Vagina (tissue), 2 donors: ENCODE results near the gene ANKRD22. TPM values are rescaled to one million over a fixed set of nuclear protein-coding genes. Genes with fewer than 3 reads are reported as not detected.

Experiments used
- DNase-seq, 2 donors: peaks; one replicate each; pipeline ENCODE4 v3.0.0-alpha.2; 2017; ENCODE audit errors: extremely low spot score in 2 of 2
- H3K27ac ChIP-seq: fragments of 200-600 bp; sonication (generic); one replicate; pipeline ENCODE4 v1.5.1; 2019
- H3K27me3 ChIP-seq: fragments of 200-600 bp; sonication (generic); one replicate; pipeline ENCODE4 v1.5.1; 2019
- H3K36me3 ChIP-seq, 2 donors: fragments of 200-600 bp; sonication (generic); one replicate each; pipeline ENCODE4 v1.5.1; 2017 to 2019
- H3K4me1 ChIP-seq: fragments of 200-600 bp; sonication (generic); one replicate; pipeline ENCODE4 v1.5.1; 2019
- H3K4me3 ChIP-seq, 2 donors: fragments of 200-600 bp; sonication (generic); 1 replicate in 1 of 2; 2 replicates in 1 of 2; pipeline ENCODE4 v1.5.1; 2016 to 2019
- H3K9me3 ChIP-seq: fragments of 200-600 bp; sonication (generic); one replicate; pipeline ENCODE4 v1.5.1; 2019
- POLR2A ChIP-seq, 2 donors: fragments of 450-650 bp; IDR thresholded peaks; one replicate each; pipeline ENCODE4 v1.6.1; 2017; ENCODE audit warnings: antibody characterized with exemption in 2 of 2, mild to moderate bottlenecking in 2 of 2, moderate library complexity in 2 of 2
- POLR2AphosphoS5 ChIP-seq, 2 donors: sonication (generic); formaldehyde crosslinking; IDR thresholded peaks; one replicate each; pipeline ENCODE4 v1.9.0; 2017; ENCODE audit warnings: antibody characterized with exemption in 2 of 2, mild to moderate bottlenecking in 2 of 2, low read depth in 1 of 2; ENCODE audit not compliant: insufficient read depth in 1 of 2
- intact Hi-C: fragments of 100-400 bp; cut with DNase I; formaldehyde crosslinking; loops from one replicate; pipeline ENCODE4 v1.15.1; 2023
- total RNA-seq: library from RNA; depleted of rRNA; stranded (reverse); fragments of >200 nt; gene quantifications from one replicate; pipeline ENCODE4 v1.2.3, GENCODE V29; 2016
- TF ChIP-seq, protein P1 (sequence below), 3 experiments: fragments of 450-650 bp in 2 of 3; fragments of 200-600 bp in 1 of 3; sonication (generic) in 1 of 3; IDR thresholded peaks; one replicate each; pipeline ENCODE4 v1.5.1; 2017 to 2019; ENCODE audit warnings: antibody characterized with exemption in 3 of 3, mild to moderate bottlenecking in 2 of 3, moderate library complexity in 2 of 3

The ANKRD22 gene
- total RNA-seq, 1 donor from 2014 or later, result 4.4 TPM

DNA sequence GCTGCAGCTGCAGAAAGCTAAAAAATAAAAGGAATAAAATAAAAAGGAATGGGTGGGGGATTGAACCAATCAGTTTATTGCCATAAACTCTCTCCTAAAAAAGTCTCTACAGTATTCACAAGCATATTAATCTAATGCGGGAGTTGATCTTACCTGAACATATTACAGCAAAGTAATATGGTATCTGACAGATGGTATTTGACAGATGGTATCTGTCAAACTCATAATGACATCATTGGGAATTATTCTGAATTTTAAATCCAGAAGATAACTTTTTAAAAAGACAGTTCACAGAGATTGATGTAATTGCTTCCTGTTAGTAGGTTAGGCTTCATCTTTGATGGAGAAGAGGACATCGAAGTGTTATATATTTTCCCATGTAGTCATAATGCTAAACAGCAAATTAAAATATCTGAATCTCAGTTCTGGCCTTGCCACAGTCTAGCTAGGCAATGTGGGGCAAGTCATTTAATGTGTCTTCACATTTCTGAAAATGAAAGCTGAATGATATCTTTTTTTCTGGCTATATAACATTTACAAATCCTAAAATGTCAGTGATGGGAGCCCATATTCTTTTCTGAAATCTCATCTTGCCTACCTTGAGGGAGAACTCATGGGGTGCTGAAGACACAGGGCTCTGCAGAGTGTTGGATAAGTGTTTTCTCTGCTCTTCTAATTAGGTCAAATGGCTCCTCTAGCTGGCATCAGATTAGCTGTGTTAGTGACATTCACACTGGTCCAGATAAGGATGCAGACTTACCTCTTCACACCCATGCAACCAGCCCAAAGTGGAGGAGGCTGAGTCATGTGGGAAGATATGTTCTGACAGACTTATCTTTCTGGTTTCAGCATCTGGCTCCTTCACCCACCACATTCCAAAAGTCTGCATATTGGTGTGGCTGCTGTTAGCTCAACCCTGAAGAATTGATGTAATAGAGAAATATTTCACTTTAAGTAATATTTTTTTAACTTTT is 51.2 kb downstream of the ANKRD22 start:
- H3K4me3 ChIP-seq, result no peak overlapping the region
- no peaks in the 10 kb centered on the region for H3K36me3 ChIP-seq
- no peak for TF ChIP-seq POLR2AphosphoS5 (IDR thresholded peaks at IDR 0.05; ENCODE audit: insufficient read depth in 1 of 2, low read depth in 1 of 2)
- no peaks in the 10 kb centered on the region for H3K4me1 ChIP-seq
- H3K27ac ChIP-seq, result no peak overlapping the region
- no peaks in the 10 kb centered on the region for H3K27me3 ChIP-seq
- H3K9me3 ChIP-seq, result no peaks in the 10 kb centered on the region
- intact Hi-C loops, result no loop called here
- no peak for DNase-seq

DNA sequence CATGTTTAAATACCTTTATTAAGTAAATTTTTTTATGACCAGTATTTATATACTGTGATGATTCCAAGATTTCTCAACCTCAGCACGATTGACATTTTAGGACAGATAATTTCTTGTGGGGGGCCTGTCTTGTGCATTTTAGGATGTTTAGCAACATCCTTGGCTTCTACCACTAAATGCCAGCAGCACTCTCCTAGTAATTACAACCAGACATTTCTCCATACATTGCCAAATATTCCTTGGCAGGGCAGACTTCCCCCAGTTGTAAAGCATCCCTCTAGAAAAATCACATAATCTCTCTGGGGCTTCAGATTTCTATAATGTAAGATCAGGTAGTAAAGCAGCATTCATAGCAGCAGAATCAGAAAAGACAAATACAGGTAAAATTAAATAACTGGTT is 56.9 kb downstream of the ANKRD22 start:
- TF ChIP-seq, protein P1, sequence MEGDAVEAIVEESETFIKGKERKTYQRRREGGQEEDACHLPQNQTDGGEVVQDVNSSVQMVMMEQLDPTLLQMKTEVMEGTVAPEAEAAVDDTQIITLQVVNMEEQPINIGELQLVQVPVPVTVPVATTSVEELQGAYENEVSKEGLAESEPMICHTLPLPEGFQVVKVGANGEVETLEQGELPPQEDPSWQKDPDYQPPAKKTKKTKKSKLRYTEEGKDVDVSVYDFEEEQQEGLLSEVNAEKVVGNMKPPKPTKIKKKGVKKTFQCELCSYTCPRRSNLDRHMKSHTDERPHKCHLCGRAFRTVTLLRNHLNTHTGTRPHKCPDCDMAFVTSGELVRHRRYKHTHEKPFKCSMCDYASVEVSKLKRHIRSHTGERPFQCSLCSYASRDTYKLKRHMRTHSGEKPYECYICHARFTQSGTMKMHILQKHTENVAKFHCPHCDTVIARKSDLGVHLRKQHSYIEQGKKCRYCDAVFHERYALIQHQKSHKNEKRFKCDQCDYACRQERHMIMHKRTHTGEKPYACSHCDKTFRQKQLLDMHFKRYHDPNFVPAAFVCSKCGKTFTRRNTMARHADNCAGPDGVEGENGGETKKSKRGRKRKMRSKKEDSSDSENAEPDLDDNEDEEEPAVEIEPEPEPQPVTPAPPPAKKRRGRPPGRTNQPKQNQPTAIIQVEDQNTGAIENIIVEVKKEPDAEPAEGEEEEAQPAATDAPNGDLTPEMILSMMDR (IDR thresholded peaks at IDR 0.05), result no peak
- no peak for TF ChIP-seq POLR2A (IDR thresholded peaks at IDR 0.05)
- TF ChIP-seq POLR2AphosphoS5 (IDR thresholded peaks at IDR 0.05; ENCODE audit: insufficient read depth in 1 of 2, low read depth in 1 of 2), result no peak
- no peak overlapping the region for H3K4me3 ChIP-seq
- intact Hi-C loops, result no loop called here
- H3K27ac ChIP-seq, result no peak overlapping the region
- no peaks in the 10 kb centered on the region for H3K27me3 ChIP-seq
- H3K9me3 ChIP-seq, result no peaks in the 10 kb centered on the region
- no peak for DNase-seq
- H3K36me3 ChIP-seq, result no peaks in the 10 kb centered on the region
- H3K4me1 ChIP-seq, result no peaks in the 10 kb centered on the region

DNA sequence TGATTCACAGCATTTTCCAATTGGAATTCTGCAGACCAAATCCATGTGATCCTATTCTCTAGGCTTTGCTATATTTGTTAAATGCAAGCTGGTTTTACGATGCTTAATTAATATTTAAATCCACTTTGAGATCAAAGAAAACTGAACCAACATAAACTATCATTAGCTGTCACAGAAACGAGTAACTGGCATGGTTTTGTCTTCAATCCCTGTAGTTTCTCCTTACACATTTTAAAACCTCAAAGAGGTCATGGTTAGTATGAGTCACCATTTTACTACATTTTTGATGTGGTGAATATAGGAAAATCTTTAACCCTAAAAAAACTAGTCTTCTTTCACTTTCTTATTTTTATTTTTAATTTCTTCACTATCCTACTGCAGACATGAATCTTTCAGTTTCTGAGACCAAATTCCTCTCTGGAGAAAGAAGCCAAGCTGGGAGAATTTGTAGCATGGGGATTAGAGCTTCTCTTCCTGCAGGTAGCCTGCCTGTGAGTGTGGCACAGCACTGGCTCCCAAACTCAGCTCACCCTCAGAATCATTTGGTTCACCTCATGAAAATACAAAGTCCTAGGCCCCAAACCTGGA is 57.8 kb downstream of the ANKRD22 start:
- no peak overlapping the region for H3K4me3 ChIP-seq
- no peaks in the 10 kb centered on the region for H3K27me3 ChIP-seq
- intact Hi-C loops, result no loop called here
- H3K4me1 ChIP-seq, result no peaks in the 10 kb centered on the region
- TF ChIP-seq, protein P1 (IDR thresholded peaks at IDR 0.05), result no peak
- TF ChIP-seq POLR2AphosphoS5 (IDR thresholded peaks at IDR 0.05; ENCODE audit: insufficient read depth in 1 of 2, low read depth in 1 of 2), result no peak
- no peak for TF ChIP-seq POLR2A (IDR thresholded peaks at IDR 0.05)
- no peaks in the 10 kb centered on the region for H3K9me3 ChIP-seq
- H3K27ac ChIP-seq, result no peak overlapping the region
- DNase-seq, result no peak
- no peaks in the 10 kb centered on the region for H3K36me3 ChIP-seq

DNA sequence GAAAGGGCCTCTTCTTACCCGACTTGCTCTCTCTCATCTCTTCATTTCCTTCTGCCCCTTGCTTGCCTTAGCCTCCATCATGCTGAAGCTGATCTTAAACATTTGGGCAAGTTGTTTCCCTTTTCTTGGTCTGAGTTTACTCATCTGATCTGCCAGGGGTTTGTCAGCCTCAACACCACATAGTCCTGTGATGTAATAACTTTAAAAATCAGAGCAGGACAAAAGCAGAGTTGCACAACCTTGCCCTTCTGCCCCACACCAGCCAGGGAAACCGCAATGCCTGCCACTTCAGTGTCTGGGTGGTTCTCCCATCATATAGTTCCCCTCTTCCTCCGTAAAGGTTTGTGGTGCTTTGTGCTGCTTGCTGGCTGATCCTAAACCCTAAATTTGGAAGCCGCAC is 59.0 kb downstream of the ANKRD22 start:
- TF ChIP-seq, protein P1 (IDR thresholded peaks at IDR 0.05), result no peak
- TF ChIP-seq POLR2A (IDR thresholded peaks at IDR 0.05) (no peak), POLR2AphosphoS5 (IDR thresholded peaks at IDR 0.05; ENCODE audit: insufficient read depth in 1 of 2, low read depth in 1 of 2) (no peak)
- H3K27ac ChIP-seq, result no peak overlapping the region
- no peak overlapping the region for H3K4me3 ChIP-seq
- no peaks in the 10 kb centered on the region for H3K36me3 ChIP-seq
- no peak for DNase-seq
- no peaks in the 10 kb centered on the region for H3K27me3 ChIP-seq
- H3K4me1 ChIP-seq, result no peaks in the 10 kb centered on the region
- intact Hi-C loops, result no loop called here
- H3K9me3 ChIP-seq, result no peaks in the 10 kb centered on the region

DNA sequence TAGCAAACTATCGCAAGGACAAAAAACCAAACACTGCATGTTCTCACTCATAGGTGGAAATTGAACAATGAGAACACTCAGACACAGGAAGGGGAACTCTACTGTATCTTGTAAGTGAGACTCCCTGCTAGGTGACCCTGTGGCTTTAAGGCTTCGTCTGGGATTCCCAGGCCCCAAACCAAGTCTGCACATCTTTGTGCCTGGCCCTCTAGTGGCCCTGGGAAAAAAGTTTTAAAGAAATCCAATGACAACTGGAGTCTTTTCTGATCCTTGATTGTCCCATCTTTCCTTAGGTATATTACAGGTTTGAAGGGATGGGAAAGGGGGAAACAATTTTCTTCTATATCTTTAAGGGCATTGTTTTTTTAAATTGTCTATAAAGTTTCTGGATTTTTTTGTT is 59.7 kb downstream of the ANKRD22 start:
- H3K27me3 ChIP-seq, result no peaks in the 10 kb centered on the region
- H3K36me3 ChIP-seq, result no peaks in the 10 kb centered on the region
- intact Hi-C loops, result no loop called here
- DNase-seq, result no peak
- TF ChIP-seq POLR2AphosphoS5 (IDR thresholded peaks at IDR 0.05; ENCODE audit: insufficient read depth in 1 of 2, low read depth in 1 of 2), result no peak
- no peak for TF ChIP-seq POLR2A (IDR thresholded peaks at IDR 0.05)
- TF ChIP-seq, protein P1 (IDR thresholded peaks at IDR 0.05), result no peak
- no peaks in the 10 kb centered on the region for H3K4me1 ChIP-seq
- no peak overlapping the region for H3K27ac ChIP-seq
- H3K9me3 ChIP-seq, result no peaks in the 10 kb centered on the region
- no peak overlapping the region for H3K4me3 ChIP-seq
